Activated naive CD4-positive, alpha-beta T cell treated with anti-CD3 and anti-CD28 coated beads for 36 hours (primary cell): ENCODE data around the gene ANKRD9. TPM values are rescaled to one million over a fixed set of nuclear protein-coding genes. Genes with fewer than 3 reads are reported as not detected.
"Not testable (repeated sequence)": the region's sequence is repeated elsewhere in the genome, so short reads cannot be mapped to it uniquely, and the experiment has no call there.

ENCODE experiments used
- CTCF ChIA-PET: fragments of 350-600 bp; sonication (Branson Sonifier 250); formaldehyde crosslinking; loops from one replicate; lab custom pipeline; 2021; ENCODE audit warnings: antibody characterized with exemption; lab: Charles Lee
- DNase-seq: peaks from one replicate; pipeline ENCODE4 v3.0.0-alpha.2; 2020
- H3K27ac Mint-ChIP-seq: one replicate; pipeline ENCODE4 v1.8.0; 2021; ENCODE audit warnings: mild to moderate bottlenecking, mixed read lengths
- H3K27me3 Mint-ChIP-seq: one replicate; pipeline ENCODE4 v1.8.0; 2021; ENCODE audit warnings: low read depth, mixed read lengths
- H3K36me3 Mint-ChIP-seq: one replicate; pipeline ENCODE4 v1.8.0; 2021; ENCODE audit warnings: low read depth, mixed read lengths
- H3K4me1 Mint-ChIP-seq: one replicate; pipeline ENCODE4 v1.8.0; 2021; ENCODE audit warnings: low read depth, mixed read lengths
- H3K4me3 Mint-ChIP-seq: one replicate; pipeline ENCODE4 v1.8.0; 2021; ENCODE audit warnings: mild to moderate bottlenecking, moderate library complexity, mixed read lengths
- H3K9me3 Mint-ChIP-seq: one replicate; pipeline ENCODE4 v1.8.0; 2021; ENCODE audit warnings: mixed read lengths
- intact Hi-C: fragments of 100-400 bp; cut with micrococcal nuclease; formaldehyde crosslinking; loops from one replicate; pipeline ENCODE4 v1.15.1; 2023
- total RNA-seq, 2 experiments: library from RNA; stranded (reverse); gene quantifications; one replicate each; pipeline ENCODE4 v1.2.3, GENCODE V29; 2021

Gene ANKRD9
- total RNA-seq, 2 experiments from 2014 or later, result 11.5 to 13.3 TPM

- Mint-ChIP-seq H3K27me3 (no peaks in the 10 kb centered on the region), H3K4me1 (peaks cover 21% of the 10 kb centered on the region), H3K4me3 (no peak overlapping the region), H3K9me3 (no peaks in the 10 kb centered on the region), H3K27ac (no peak overlapping the region), H3K36me3 (no peaks in the 10 kb centered on the region)
- no peak for DNase-seq
- CTCF ChIA-PET, result interaction anchor here (0.6 kb wide), 1 partner anchor 757 kb away, joined by 3 read pairs; no protein-coding TSS in a partner anchor
- intact Hi-C loops, result loop anchor here (10.0 kb wide), 1 partner anchor 566 kb away; the partner anchor contains the start of gene EXOC3L4
These were observed 19.0 kb upstream of the ANKRD9 start for GRCh38 chr14:102528431-102529170.

DNA sequence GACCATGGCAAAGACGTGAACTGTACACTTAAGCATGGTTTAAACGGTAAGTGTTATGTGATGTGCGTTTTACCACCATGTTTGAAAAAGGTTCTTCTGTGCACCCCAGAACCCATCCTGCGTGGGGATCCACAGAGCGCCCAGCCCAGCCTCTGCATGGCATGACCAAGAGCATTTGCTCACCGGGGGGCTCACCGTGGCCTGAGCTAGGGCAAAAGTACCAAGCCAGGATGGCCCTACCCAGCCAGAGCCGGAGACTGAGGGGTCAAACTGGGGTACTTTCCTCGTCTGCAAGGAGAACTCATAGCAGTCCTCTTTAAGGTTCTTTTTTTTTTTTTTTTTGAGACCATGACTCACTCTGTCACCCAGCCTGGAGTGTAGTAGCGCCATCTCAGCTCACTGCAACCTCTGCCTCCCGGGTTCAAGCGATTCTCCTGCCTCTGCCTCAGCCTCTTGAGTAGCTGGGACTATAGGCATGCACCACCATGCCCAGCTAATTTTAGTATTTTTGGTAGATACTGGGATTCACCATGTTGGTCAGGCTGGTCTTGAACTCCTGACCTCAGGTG lies 16.4 kb upstream of the ANKRD9 start:
- peaks cover 28% of the 10 kb centered on the region for H3K4me1 Mint-ChIP-seq
- intact Hi-C loops, result loop anchor here (2.0 to 10.0 kb wide), 5 partner anchors 43 to 569 kb away; partner anchors contain the start of genes EXOC3L4 and ZNF839
- no peak overlapping the region for H3K27ac Mint-ChIP-seq
- CTCF ChIA-PET, result interaction anchor here (0.5 to 1.4 kb wide), 3 partner anchors 99 to 169 kb away, joined by 3 to 8 read pairs (median 5); no protein-coding TSS in a partner anchor
- no peaks in the 10 kb centered on the region for H3K36me3 Mint-ChIP-seq
- DNase-seq, result no peak
- H3K27me3 Mint-ChIP-seq, result no peaks in the 10 kb centered on the region
- H3K4me3 Mint-ChIP-seq, result peak overlapping the region; percentile 83
- no peaks in the 10 kb centered on the region for H3K9me3 Mint-ChIP-seq

DNA sequence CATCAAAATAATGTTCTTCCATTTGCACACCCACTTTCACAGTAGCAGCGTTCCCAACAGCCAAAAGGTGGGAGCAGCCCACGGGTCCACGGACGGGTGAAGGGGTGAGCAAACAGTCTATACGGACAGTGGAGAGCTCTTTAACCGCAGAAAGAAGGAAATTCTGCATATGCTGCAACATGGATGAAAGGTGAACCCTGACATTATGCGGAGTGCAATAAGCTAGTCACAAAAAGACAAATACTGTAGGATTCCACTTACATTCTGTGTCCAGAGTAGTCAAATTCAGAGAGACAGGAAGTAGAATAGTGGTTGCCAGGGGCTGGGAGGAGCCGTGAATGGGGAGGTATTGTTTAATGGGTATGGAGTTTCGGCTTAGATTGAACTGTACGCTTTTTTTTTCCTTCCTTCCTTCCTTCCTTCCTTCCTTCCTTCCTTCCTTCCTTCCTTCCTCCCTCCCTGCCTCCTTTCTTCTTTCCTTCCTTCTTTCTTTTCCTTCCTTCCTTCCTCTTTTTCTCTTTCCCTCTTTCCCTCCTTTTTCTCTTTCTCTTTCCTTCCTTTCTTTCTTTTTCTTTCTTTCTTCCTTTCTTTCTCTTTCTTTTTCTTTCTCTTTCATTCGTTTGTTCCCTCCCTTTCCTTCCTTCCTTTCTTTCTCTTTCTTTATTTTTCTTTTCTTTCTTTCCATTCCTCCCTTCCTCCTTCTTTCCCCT lies 15.8 kb upstream of the ANKRD9 start:
- intact Hi-C loops, result loop anchor here (2.0 to 10.0 kb wide), 5 partner anchors 43 to 569 kb away; partner anchors contain the start of genes EXOC3L4 and ZNF839
- H3K36me3 Mint-ChIP-seq, result no peaks in the 10 kb centered on the region
- CTCF ChIA-PET, result interaction anchor here (0.6 to 1.4 kb wide), 19 partner anchors 9 to 354 kb away, joined by 3 to 9 read pairs (median 3); partner anchors contain the start of gene ZNF839

GRCh38 chr14:102524451-102525218 lies 15.1 kb upstream of the ANKRD9 start:
- H3K4me3 Mint-ChIP-seq, result peak overlapping the region; percentile 83
- DNase-seq, result peak; percentile 97
- peak overlapping the region; percentile 56 for H3K27ac Mint-ChIP-seq
- peaks cover 28% of the 10 kb centered on the region for H3K4me1 Mint-ChIP-seq
- intact Hi-C loops, result loop anchor here (1.0 to 10.0 kb wide), 7 partner anchors 44 to 570 kb away; partner anchors contain the start of genes EXOC3L4, RCOR1 and ZNF839
- no peaks in the 10 kb centered on the region for H3K27me3 Mint-ChIP-seq
- no peaks in the 10 kb centered on the region for H3K9me3 Mint-ChIP-seq
- CTCF ChIA-PET, result interaction anchor here (0.6 to 1.8 kb wide), 20 partner anchors 9 to 353 kb away, joined by 3 to 9 read pairs (median 3); partner anchors contain the start of gene ZNF839
- no peaks in the 10 kb centered on the region for H3K36me3 Mint-ChIP-seq

More for the DNA sequence above, 15.8 kb upstream of the ANKRD9 start:
- H3K4me3 Mint-ChIP-seq, result peak overlapping the region; percentile 83
- no peaks in the 10 kb centered on the region for H3K27me3 Mint-ChIP-seq
- DNase-seq, result peak; percentile 70
- H3K27ac Mint-ChIP-seq, result no peak overlapping the region
- H3K4me1 Mint-ChIP-seq, result peaks cover 28% of the 10 kb centered on the region
- no peaks in the 10 kb centered on the region for H3K9me3 Mint-ChIP-seq

DNA sequence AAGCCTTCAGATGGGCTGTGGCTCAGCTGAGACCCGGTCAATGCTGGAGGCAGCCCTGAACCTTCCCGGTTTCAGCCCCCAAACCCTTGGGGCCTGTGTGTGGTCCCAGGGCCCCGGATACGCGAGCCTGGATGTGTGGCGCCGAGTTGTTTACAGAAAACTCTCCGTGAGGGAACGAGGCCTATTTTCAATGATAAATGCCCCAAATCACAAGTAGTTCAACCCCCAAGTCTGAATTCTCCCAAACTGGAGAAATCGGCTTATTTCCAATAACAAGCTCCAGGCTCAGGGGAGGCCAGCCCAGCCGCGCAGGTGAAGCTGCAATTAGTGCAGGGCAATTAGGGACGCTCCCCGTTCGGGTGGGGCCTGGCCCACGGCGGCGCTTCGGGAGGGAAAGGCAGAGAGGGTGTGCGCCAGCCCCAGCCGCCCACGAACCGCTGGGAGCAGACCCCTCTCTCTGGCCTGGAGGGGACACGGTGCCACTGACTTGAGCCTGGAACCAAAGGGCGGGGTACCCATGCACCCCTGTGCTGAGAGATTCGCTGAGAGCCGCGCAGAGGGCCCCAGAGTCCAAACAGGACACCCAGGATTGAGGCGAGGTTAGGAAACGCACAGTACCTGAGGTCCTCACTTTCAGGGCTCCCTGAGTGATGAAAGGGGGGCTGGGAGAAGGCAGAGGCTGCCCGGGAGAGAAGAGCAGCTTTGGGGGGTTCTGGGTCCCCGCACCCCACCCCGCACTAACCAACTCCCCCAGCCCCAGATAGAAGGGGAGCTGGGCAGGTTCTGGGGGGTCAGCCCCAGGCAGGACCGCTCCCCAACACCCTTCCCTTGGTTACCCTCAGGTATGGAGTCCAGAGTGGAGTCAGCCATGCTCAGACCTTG lies 14.2 kb upstream of the ANKRD9 start:
- DNase-seq, result no peak

GRCh38 chr14:102523200-102523568 lies 13.6 kb upstream of the ANKRD9 start:
- Mint-ChIP-seq H3K27ac (no peak overlapping the region), H3K27me3 (no peaks in the 10 kb centered on the region), H3K4me1 (peaks cover 28% of the 10 kb centered on the region), H3K9me3 (no peaks in the 10 kb centered on the region), H3K36me3 (no peaks in the 10 kb centered on the region), H3K4me3 (peak overlapping the region; percentile 51)
- CTCF ChIA-PET, result interaction anchor here (0.6 to 1.8 kb wide), 5 partner anchors 138 to 206 kb away, joined by 3 to 6 read pairs (median 3); partner anchors contain the start of gene ZNF839
- intact Hi-C loops, result loop anchor here (10.0 kb wide), 1 partner anchor 572 kb away; the partner anchor contains the start of gene EXOC3L4
- DNase-seq, result no peak

More for the DNA sequence above, 14.2 kb upstream of the ANKRD9 start:
- intact Hi-C loops, result loop anchor here (1.0 to 10.0 kb wide), 7 partner anchors 45 to 571 kb away; partner anchors contain the start of genes EXOC3L4, RCOR1 and ZNF839
- Mint-ChIP-seq H3K4me1 (peaks cover 28% of the 10 kb centered on the region), H3K36me3 (no peaks in the 10 kb centered on the region), H3K4me3 (peak overlapping the region; percentile 60), H3K27me3 (no peaks in the 10 kb centered on the region), H3K9me3 (no peaks in the 10 kb centered on the region), H3K27ac (no peak overlapping the region)
- CTCF ChIA-PET, result interaction anchor here (0.6 to 1.8 kb wide), 10 partner anchors 12 to 206 kb away, joined by 3 to 6 read pairs (median 3); partner anchors contain the start of gene ZNF839

DNA sequence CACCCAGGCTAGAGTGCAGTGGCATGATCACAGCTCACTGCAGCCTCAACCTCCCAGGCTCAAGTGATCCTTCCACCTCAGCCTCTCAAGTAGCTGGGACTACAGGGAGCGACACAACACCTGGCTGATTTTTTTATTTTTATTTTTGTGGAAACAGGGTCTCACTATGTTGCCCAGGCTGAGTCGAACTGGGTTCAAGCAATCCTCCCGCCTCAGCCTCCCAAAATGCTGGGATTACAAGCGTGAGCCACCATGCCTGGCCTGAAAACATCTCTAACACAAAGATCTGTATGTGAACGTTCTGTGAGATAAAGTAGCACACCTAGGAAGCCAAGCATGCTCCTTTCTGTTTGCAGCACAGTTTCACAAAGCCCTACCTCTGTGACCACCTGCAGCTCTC lies 10.1 kb upstream of the ANKRD9 start:
- CTCF ChIA-PET, result interaction anchor here (4.9 kb wide), 1 partner anchor 81 kb away, joined by 27 read pairs; no protein-coding TSS in a partner anchor
- DNase-seq, H3K27me3 Mint-ChIP-seq, H3K4me3 Mint-ChIP-seq, H3K9me3 Mint-ChIP-seq, H3K27ac Mint-ChIP-seq, H3K36me3 Mint-ChIP-seq: not testable (repeated sequence)
- peaks cover 20% of the 10 kb centered on the region for H3K4me1 Mint-ChIP-seq
- intact Hi-C loops, result loop anchor here (5.0 to 10.0 kb wide), 2 partner anchors 282 to 575 kb away; partner anchors contain the start of gene EXOC3L4

DNA sequence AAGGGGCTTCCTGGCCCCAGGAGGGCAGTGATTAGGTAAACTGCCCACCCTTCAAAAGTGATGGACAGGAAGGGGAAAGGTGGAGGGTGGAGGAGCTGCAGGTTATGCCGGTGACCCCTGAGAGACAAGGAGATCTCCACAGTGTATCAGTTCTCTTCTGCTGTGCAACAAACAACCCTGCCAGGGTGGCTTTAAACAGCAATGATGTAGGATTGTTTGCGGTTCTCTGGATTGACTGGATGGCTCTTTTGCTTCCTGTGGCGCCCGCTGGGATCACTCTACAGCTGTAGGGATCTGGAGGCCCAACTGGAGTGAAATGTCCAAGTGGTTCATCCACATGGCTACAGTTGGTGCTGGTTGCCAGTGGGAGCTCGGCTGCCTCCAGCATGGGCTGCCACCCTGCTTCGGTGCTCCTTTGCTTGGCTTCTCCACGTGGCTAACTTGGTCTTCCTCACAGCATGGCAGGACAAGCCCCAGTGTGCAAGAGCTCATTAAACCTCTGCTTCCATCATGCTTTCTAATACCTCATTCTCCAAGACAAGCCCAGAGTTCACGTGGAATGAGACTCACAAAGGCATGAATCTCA lies 8.6 kb upstream of the ANKRD9 start:
- Mint-ChIP-seq H3K27ac (no peak overlapping the region), H3K36me3 (no peaks in the 10 kb centered on the region), H3K27me3 (peaks cover 3% of the 10 kb centered on the region), H3K9me3 (no peaks in the 10 kb centered on the region), H3K4me3 (no peak overlapping the region), H3K4me1 (peaks cover 8% of the 10 kb centered on the region)
- DNase-seq, result no peak
- CTCF ChIA-PET, result interaction anchor here (0.6 to 4.9 kb wide), 5 partner anchors 10 to 201 kb away, joined by 3 to 27 read pairs (median 4); no protein-coding TSS in a partner anchor
- intact Hi-C loops, result loop anchor here (5.0 kb wide), 1 partner anchor 281 kb away; no protein-coding TSS in a partner anchor

DNA sequence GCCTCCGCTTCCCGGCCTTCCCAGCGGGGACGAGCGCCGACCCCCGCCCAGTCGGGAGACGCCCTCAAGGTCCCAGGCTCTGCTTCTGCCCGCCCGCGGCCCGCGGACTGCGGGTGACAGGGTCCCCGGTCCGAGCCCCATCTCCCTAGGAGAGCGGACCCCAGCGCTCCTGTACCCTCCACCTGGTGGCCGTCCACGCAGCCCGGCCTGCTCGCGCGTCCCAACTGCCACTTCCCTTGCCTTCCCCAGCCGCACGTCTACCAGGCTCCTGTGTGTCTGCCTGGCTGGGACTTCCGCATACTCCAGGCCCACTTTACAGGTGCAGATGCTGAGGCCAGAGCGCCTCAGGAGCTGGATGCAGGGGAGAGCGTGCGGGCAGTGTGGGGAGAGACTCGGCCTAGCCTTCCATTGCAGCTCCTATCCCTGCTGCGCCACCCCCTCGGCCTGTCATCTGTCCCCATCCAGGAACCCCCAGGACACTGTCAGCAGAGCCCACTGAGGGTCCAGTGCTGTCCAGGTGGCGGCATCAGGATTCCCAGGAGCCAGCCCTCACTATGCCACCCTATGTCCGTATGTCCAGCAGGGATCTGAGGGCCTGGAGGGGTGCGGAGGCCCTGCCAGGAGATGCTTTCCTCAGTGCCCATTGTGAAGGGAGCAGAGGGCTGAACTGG lies 8.0 kb upstream of the ANKRD9 start:
- no peaks in the 10 kb centered on the region for H3K9me3 Mint-ChIP-seq
- H3K27me3 Mint-ChIP-seq, result peaks cover 3% of the 10 kb centered on the region
- CTCF ChIA-PET, result interaction anchor here (0.8 to 4.9 kb wide), 4 partner anchors 10 to 200 kb away, joined by 4 to 27 read pairs (median 5); no protein-coding TSS in a partner anchor
- no peak for DNase-seq
- intact Hi-C loops, result loop anchor here (2.0 to 5.0 kb wide), 2 partner anchors 280 to 557 kb away; no protein-coding TSS in a partner anchor
- peaks cover 5% of the 10 kb centered on the region for H3K4me1 Mint-ChIP-seq
- no peaks in the 10 kb centered on the region for H3K36me3 Mint-ChIP-seq
- peak overlapping the region; percentile 70 for H3K4me3 Mint-ChIP-seq
- H3K27ac Mint-ChIP-seq, result no peak overlapping the region
